ENCODE measurements around the gene TMPRSS11A. TPM values are rescaled to one million over a fixed set of nuclear protein-coding genes. Genes with fewer than 3 reads are reported as not detected.

The TMPRSS11A gene
- total and polyA plus RNA-seq, 2 of the 13 experiments (the other 11 are each of a cell fraction or from before 2014, with no cell fraction given): not detected

- no peak for TF ChIP-seq NFE2L2 (IDR thresholded peaks at IDR 0.05; ENCODE audit: low read length)
Measured at GRCh38 chr4:67933038-67933437, 30.3 kb downstream of the TMPRSS11A start (continued).

DNA sequence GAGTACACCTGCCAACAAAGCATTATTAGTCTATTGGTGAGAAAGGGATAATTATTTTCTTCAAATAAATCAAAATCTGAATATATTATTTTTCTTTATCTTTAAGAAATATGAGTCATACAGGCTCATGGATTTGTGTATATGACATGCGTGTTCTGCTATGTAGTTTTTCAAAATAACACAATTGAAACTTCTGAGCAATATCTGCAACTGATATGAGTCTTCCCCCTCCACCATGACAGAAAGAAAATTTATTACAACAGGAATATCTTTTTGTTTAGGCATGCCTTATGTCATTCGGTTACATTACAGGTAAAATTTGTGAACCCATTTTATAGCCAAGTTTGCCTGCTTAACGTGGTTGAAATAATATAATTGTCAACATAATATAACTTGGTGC, 32.0 kb downstream of the TMPRSS11A start:
- H3K9ac ChIP-seq (ENCODE audit: insufficient read depth, low read depth, low read length): no peak overlapping the region
- DNase-seq (ENCODE audit: low spot score) (no peak), ATAC-seq (no peak), FAIRE-seq (no peak)
- in situ Hi-C loops (cut with HindIII; ENCODE audit: extremely low pct_ligation_motif_present, low pct_unique_long_range_greater_than_20kb) (no loop called here), intact Hi-C loops (cut with micrococcal nuclease; ENCODE audit: unreplicated experiment) (no loop called here)
- no peaks in the 10 kb centered on the region for H3K4me1 ChIP-seq (ENCODE audit: insufficient read depth, low read length)
- no peak overlapping the region for H3K4me2 ChIP-seq (ENCODE audit: low read depth, low read length)
- BruUV-seq (replicated peaks): no TSS peak
- CTCF ChIA-PET (ENCODE audit: low intra/inter-chr PET ratio, low total read pairs): no interaction called here
- no peak overlapping the region for H3K4me3 ChIP-seq (replicated peaks in 1 of 3; ENCODE audit: insufficient read depth in 1 of 3, low read depth in 2 of 3, low read length in 3 of 3)
- H3K79me2 ChIP-seq (ENCODE audit: insufficient read depth, low read length): no peaks in the 10 kb centered on the region
- H3K27me3 ChIP-seq (ENCODE audit: control insufficient read depth in 1 of 2, insufficient read depth in 2 of 2, low read length in 2 of 2): no peaks in the 10 kb centered on the region; a peak in 1 of 5 replicates
- POLR2A ChIA-PET: no interaction called here
- TF ChIP-seq ZNF138 (CRISPR knock-in tag; IDR thresholded peaks at IDR 0.05; ENCODE audit: low read depth) (no peak), ZNF572 (CRISPR knock-in tag; IDR thresholded peaks at IDR 0.05) (no peak), KAT2B (IDR thresholded peaks at IDR 0.05; ENCODE audit: borderline replicate concordance, low read depth, low read length) (no peak), ZNF703 (CRISPR knock-in tag; IDR thresholded peaks at IDR 0.05; ENCODE audit: borderline replicate concordance) (no peak), PCBP1 (IDR thresholded peaks at IDR 0.05; ENCODE audit: borderline replicate concordance, low read depth, low read length) (no peak), TSC22D2 (CRISPR knock-in tag; IDR thresholded peaks at IDR 0.05; ENCODE audit: borderline replicate concordance) (no peak), MXI1 (IDR thresholded peaks at IDR 0.05; ENCODE audit: borderline replicate concordance, low read depth, low read length) (no peak)
- TF ChIP-seq, protein P1, sequence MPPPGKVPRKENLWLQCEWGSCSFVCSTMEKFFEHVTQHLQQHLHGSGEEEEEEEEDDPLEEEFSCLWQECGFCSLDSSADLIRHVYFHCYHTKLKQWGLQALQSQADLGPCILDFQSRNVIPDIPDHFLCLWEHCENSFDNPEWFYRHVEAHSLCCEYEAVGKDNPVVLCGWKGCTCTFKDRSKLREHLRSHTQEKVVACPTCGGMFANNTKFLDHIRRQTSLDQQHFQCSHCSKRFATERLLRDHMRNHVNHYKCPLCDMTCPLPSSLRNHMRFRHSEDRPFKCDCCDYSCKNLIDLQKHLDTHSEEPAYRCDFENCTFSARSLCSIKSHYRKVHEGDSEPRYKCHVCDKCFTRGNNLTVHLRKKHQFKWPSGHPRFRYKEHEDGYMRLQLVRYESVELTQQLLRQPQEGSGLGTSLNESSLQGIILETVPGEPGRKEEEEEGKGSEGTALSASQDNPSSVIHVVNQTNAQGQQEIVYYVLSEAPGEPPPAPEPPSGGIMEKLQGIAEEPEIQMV (CRISPR knock-in tag; IDR thresholded peaks at IDR 0.05; ENCODE audit: low read depth): no peak
- no peaks in the 10 kb centered on the region for H3K36me3 ChIP-seq (replicated peaks in 1 of 2; ENCODE audit: control insufficient read depth in 1 of 2, insufficient read depth in 2 of 2, low read length in 2 of 2)
- WGBS (ENCODE audit: low lambda C conversion rate): 12% methylated on average over 3 of the region's 3 CpGs
- H4K20me1 ChIP-seq (ENCODE audit: insufficient read depth, low read length): no peaks in the 10 kb centered on the region
- no peaks in the 10 kb centered on the region for H3K9me3 ChIP-seq (ENCODE audit: low read length)
- no peak overlapping the region for H3K27ac ChIP-seq (ENCODE audit: extremely low read length, insufficient read depth, low read length)
- no peak overlapping the region for H2AFZ ChIP-seq (ENCODE audit: low read length)

Measured in HepG2 (cell line).